ENCODE measurements around the gene MEG3.
"Not testable (repeated sequence)": the region's sequence is repeated elsewhere in the genome, so short reads cannot be mapped to it uniquely, and the experiment has no call there.

Gene MEG3

DNA sequence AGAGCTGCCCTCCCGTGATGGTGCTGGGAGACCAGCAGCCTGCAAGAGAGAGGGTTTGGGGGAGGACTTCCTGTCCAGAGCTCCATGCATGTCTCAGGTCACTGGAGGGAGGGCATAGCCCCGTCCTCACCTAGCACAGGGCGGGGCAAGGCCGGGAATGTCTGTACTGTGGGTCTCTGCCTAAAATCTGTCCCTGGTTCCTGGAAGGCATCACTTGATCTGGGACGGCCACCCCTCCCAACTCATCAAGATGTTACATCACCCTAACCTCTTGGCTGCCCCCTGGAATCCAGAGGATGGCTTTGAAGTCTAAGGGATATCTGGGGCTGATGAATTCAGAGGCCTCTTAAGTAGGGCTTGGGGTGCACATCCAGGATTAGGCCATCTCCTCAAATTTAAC is 37.0 kb upstream of the MEG3 start:
- DNase-seq (ENCODE audit: low spot score) = no peak

GRCh38 chr14:100789460-100790417 is 36.2 kb upstream of the MEG3 start:
- no peak for DNase-seq (ENCODE audit: low spot score)

DNA sequence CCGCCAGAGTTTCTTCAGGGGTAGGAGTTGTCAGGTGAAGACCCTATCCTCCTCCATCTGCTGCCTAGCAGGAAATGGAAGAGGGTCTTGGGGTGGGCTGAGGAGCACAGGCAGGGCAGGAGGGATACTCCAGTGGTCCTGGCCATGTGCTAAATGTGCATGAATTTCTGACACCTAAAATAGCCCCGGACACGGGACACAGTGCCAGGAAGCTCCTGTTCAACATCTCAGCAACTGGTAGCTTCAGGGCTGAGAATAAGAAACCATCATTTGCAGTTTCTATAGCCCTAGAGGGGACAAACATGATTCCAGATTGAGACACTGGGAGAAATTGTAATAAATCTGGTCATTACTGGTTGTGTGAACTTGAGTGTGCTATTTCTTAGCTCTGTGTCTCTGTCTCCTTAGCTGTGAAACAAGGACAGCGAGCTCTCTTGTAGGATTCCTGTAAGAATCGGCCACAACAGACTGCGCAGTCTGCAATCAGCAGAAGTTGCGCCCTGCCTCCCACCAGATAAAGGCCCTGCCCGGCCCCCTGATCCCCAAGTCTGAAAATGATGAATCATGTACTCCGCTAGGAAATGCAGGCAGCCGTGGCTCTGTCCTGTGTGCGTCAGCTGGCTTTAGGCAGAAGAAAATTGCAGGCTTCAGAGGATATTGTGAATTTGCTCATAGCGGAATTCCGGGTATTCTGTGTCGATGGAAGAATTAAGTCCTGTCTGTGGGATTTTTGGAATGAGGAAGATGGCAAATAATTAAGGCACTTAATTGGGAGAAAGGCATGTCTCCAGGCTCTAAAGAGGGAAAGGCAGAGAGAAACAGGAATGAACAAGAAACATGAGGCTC is 35.2 kb upstream of the MEG3 start:
- DNase-seq (ENCODE audit: low spot score) = no peak

- no peak for DNase-seq (ENCODE audit: low spot score)
Observed at GRCh38 chr14:100791348-100791735, 34.6 kb upstream of the MEG3 start.

GRCh38 chr14:100791995-100792394 is 33.9 kb upstream of the MEG3 start:
- no peak for DNase-seq (ENCODE audit: low spot score)

DNA sequence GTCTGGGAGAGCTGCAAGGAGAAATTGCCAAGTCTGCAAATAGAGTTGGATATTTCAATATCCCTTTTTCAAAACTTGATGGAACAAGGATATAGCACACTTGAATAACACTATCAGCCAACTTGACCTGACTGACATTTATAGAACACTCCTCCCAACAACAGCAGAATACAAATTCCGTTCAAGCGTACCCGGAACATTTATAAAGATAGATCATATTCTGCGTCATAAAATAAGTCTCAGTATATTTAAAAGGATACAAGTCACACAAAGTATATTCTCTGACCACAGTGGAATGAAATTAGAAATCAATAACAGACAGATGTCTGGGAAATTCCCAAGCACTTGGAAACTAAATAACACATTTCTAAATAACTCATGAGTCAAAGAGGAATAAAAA is 29.0 kb upstream of the MEG3 start:
- DNase-seq (ENCODE audit: low spot score) = no peak

GRCh38 chr14:100800041-100800440 is 25.9 kb upstream of the MEG3 start:
- no peak for DNase-seq (ENCODE audit: low spot score)

GRCh38 chr14:100801433-100801832 is 24.5 kb upstream of the MEG3 start:
- not testable (repeated sequence) for DNase-seq (ENCODE audit: low spot score)

- no peak for DNase-seq (ENCODE audit: low spot score)
Observed at GRCh38 chr14:100802179-100802578, 23.7 kb upstream of the MEG3 start.

DNA sequence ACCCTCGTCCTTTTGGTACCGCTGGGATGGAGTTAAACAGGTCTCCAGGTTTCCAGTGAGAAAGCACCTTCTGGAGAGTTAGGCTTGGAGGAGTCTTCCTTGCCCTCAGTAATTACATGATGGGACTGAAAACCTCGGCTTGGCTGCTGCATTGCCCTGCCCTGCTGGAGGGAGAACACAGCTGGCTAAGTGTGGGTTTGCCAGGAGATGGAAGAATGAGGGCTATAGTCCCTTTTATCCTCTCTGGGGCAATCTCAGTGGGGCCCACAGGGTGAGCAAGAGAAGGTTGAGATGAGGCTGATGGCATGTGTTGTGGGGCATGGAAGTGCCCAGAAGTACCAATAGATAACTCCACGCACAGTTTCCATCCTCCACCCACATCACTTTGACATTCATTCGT is 23.2 kb upstream of the MEG3 start:
- DNase-seq (ENCODE audit: low spot score) = no peak

DNA sequence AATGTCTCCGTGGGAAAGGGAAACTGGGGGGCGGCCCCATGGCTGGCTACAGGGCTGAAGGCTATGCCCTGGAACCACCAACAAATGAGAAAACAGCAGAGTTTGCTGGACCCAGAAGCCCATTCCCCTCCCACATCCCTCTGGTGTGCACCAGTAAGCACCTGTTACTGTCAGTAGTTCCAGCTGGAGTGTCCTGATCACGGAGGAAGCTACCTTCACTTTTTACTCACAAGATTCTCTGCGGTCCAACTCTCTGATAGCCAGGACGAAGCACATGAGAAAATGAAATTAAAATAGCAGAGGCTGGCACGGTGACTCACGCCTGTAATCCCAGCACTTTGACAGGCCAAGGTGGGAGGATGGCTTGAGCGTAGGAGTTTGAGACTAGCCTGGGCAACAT is 22.7 kb upstream of the MEG3 start:
- no peak for DNase-seq (ENCODE audit: low spot score)

GRCh38 chr14:100803676-100804075 is 22.2 kb upstream of the MEG3 start:
- no peak for DNase-seq (ENCODE audit: low spot score)

- DNase-seq (ENCODE audit: low spot score) = no peak
Observed at GRCh38 chr14:100804138-100804537, 21.8 kb upstream of the MEG3 start.

DNA sequence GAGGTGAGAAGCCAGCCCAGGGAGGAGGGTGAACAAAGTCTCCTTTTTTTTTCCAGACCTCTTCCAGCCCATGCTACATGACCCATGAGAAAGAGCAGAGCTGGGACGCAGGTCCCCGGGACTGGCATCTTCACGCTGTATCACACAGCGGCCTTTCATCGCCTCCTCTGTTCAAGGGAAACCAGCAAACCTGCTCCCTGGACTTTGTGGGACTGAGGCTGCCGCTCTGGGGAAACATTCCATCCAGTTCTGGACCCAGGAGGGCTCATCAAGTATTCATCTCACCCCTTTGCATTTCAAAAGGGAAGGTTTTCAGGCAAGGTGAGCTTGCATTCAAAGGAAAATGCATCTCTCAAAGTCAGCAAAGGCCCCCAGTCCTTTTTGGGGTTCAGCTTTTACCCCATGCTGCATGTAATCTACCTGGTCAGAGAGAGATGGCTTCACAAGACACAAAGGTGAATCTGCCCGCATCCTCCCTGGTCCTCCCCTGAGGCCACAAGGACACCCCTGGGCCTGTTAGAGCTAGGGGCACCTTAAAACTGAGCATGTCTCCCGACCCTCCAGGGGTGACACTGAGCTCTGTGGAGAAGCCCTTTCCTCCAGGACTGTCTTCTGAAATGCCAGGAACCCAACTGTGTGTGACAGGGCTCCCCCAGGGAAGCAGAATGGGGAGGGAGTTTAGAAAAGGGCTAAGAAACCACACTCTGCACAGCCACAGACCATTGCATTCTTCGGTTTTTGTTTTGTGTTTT is 21.2 kb upstream of the MEG3 start:
- DNase-seq (ENCODE audit: low spot score) = no peak

DNA sequence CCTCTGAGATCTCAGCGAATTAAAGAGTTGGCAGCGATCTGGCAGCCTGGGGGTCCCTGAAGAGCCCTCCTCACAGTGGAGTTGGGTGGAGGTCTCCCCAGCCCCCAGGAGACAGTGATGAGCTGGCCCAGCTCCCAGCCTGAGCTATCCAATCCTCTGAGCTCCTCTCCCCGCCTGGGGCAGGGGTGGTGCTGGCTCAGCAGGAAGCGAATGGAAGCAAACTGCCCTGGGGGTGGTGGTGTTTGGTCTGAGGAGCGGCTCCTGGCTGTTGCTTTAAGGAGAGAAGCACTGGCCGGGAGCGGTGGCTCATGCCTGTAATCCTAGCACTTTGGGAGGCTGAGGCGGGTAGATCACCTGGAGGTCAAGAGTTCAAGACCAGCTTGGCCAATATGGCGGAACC is 19.5 kb upstream of the MEG3 start:
- no peak for DNase-seq (ENCODE audit: low spot score)

GRCh38 chr14:100807496-100807895 is 18.4 kb upstream of the MEG3 start:
- no peak for DNase-seq (ENCODE audit: low spot score)

DNA sequence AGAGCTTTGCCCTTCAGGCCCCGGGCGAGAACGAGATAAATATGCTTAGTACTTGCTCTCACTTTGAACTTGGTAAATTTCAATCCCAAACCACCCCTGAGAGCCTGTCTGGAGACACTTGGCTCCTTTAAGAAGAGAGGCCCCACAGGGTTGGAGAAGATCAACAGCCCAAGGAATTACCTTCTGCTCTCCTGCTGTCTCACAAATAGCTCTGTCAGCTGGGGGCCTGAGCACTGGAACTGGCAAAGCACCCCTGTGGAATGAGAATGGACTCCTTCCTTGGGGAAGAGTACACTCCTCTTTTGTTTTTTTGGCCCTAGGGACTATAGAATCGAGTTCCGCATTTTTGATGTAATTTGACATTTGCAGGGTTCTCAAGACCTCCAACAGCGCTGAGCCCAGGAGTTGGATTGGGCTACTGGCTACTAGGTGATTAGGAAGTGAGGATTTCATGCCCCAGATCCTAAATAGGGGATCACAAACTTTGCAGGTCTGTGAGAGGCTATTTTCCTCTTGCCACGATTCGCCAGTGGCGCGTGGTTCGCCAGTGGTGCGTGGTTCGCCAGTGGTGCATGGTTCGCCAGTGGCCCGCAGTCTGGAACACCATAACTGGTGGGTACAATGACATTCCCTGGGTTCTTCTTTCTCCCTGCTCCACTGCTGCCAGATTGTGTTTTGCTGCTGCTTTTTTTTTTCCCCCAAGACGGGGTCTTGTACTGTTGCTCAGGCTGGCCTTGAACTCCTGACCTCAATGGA is 17.8 kb upstream of the MEG3 start:
- DNase-seq (ENCODE audit: low spot score) = no peak

DNA sequence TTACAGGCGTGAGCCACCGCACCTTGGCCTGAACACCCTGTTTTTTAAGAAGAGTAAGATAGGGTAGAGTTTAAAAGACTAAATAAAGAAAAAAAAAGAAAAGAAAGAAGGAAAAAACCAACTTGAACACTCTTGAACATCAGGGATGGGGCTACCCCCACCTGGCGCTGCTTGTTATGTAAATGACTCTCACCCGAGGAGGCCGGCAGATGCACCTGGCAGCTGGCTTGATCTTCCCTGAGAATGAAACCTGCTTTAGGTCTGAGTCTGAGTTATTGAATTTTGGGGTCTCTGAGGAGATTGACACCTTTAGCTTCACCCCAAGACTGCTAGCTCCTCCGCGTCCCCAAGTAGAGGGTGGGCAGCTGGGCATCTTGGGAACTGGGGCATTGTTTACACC is 15.5 kb upstream of the MEG3 start:
- DNase-seq (ENCODE audit: low spot score) = no peak

GRCh38 chr14:100810861-100811461 is 15.0 kb upstream of the MEG3 start:
- no peak for DNase-seq (ENCODE audit: low spot score)

DNA sequence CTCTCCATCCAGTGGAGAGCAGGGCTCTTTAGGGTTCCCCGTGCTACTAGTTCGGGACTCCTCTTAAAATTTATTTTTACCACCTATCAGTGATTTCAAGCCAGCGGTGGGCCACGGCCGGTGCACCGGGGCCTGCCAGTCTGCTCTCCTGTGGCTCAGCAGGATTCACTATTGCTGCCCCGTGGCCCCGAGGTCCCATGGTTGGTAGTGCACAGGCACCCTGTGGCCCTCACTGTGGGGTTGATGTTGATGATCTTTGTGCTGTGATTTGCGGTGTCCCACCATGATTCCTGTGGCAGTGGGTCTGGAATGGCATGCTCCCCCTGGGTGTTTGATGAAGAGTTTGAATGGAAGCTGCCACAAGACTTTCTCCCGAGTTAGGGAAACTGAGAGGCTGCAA is 12.6 kb upstream of the MEG3 start:
- no peak for DNase-seq (ENCODE audit: low spot score)
